GM12891 (cell line): Measurements from ENCODE around the gene ERVH48-1.

Experiments used
- POLR2A ChIP-seq: IDR thresholded peaks from 2 replicates; pipeline ENCODE4 v1.6.1; 2011; ENCODE audit warnings: low read depth, low read length, control low read depth
- POLR2AphosphoS5 ChIP-seq: IDR thresholded peaks from 2 replicates; pipeline ENCODE4 v1.6.1; 2011; ENCODE audit warnings: low read depth, low read length, control low read depth
- POU2F2 ChIP-seq: IDR thresholded peaks from 2 replicates; pipeline ENCODE4 v1.6.1; 2011; ENCODE audit warnings: low read depth, mild to moderate bottlenecking, control low read depth, low read length, moderate library complexity
- SPI1 ChIP-seq: IDR thresholded peaks from 2 replicates; pipeline ENCODE4 v1.6.1; 2011; ENCODE audit warnings: low read depth, low read length, control low read depth
- TAF1 ChIP-seq: IDR thresholded peaks from 2 replicates; pipeline ENCODE4 v1.6.1; 2011; ENCODE audit warnings: low read depth, low read length, control low read depth

- TF ChIP-seq POLR2A, result no peak
- no peak for TF ChIP-seq POLR2AphosphoS5
- no peak for TF ChIP-seq POU2F2
- no peak for TF ChIP-seq SPI1
- no peak for TF ChIP-seq TAF1
These were observed at the start of gene ERVH48-1 for GRCh38 chr21:42925114-42925926.
